MG63 (cell line): ENCODE results near the gene ANK3. TPM values are rescaled to one million over a fixed set of nuclear protein-coding genes. Genes with fewer than 3 reads are reported as not detected.
"Not testable (repeated sequence)": the region's sequence is repeated elsewhere in the genome, so short reads cannot be mapped to it uniquely, and the experiment has no call there.

Experiments used
- DNase-seq: peaks from one replicate; pipeline ENCODE4 v3.0.0-alpha.2; 2020
- H3K27me3 ChIP-seq: fragments of 250-450 bp; sonication (Bioruptor Pico); 2 replicates; pipeline ENCODE4 v1.5.1; 2020; ENCODE audit warnings: mild to moderate bottlenecking, moderate library complexity
- H3K36me3 ChIP-seq: fragments of 250-450 bp; sonication (Bioruptor Pico); 2 replicates; pipeline ENCODE4 v1.5.1; 2020; ENCODE audit warnings: mild to moderate bottlenecking, moderate library complexity
- H3K4me3 ChIP-seq: fragments of 250-450 bp; sonication (Bioruptor Pico); 2 replicates; pipeline ENCODE4 v1.5.1; 2020; ENCODE audit warnings: mild to moderate bottlenecking, moderate library complexity
- H3K9me3 ChIP-seq: fragments of 250-450 bp; sonication (Bioruptor Pico); 2 replicates; pipeline ENCODE4 v1.5.1; 2020; ENCODE audit warnings: mild to moderate bottlenecking, moderate library complexity
- total RNA-seq: library from RNA; depleted of rRNA; stranded (reverse); fragments of >200 nt; shearing (Covaris generic); gene quantifications from 2 replicates; pipeline ENCODE4 v1.2.3, GENCODE V29; 2014; ENCODE audit warnings: low replicate concordance

Gene ANK3
- total RNA-seq, 1 experiment from 2014 or later: 1.7 TPM

DNA sequence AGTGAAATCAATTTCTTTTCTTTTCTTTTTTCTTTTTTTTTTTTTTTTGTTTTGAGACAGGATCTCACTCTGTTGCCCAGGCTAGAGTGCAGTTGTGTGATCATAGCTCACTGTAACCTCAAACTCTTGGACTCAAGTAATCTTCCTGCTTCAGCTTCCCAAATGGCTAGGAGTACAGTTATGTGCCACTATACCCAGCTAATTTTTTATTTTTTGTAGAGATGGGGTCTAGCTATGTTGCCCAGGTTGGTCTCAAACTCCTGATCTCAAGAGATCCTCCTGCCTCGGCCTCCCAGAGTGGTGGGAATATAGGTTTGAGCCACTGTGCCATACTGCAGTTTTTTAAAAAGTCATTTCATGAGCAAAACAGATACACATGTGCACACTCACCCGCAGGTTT, 79.8 kb downstream of the ANK3 start:
- Histone ChIP-seq H3K36me3 (no peaks in the 10 kb centered on the region), H3K27me3 (no peaks in the 10 kb centered on the region), H3K4me3 (no peak overlapping the region), H3K9me3 (no peaks in the 10 kb centered on the region)
- DNase-seq: no peak

DNA sequence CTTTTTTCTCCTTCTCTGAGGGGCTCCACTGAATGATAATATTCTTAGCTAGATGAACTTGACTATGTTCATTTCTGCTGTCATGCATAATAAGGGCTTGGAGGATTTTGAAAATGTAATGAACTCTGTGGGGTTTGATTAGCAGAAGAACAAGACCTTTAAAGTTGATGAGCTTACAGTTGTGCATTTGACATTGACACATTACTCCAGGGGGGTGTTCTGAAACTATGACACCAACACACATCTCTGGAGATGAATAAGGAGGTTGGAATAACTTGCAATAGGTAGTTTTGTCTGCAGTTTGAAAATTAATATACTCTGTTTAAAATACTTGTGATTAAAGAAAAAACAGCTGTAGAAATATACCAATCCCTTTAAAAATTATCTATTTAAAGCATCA, 80.3 kb downstream of the ANK3 start:
- no peak for DNase-seq
- Histone ChIP-seq H3K4me3 (no peak overlapping the region), H3K9me3 (no peaks in the 10 kb centered on the region), H3K36me3 (no peaks in the 10 kb centered on the region), H3K27me3 (no peaks in the 10 kb centered on the region)

DNA sequence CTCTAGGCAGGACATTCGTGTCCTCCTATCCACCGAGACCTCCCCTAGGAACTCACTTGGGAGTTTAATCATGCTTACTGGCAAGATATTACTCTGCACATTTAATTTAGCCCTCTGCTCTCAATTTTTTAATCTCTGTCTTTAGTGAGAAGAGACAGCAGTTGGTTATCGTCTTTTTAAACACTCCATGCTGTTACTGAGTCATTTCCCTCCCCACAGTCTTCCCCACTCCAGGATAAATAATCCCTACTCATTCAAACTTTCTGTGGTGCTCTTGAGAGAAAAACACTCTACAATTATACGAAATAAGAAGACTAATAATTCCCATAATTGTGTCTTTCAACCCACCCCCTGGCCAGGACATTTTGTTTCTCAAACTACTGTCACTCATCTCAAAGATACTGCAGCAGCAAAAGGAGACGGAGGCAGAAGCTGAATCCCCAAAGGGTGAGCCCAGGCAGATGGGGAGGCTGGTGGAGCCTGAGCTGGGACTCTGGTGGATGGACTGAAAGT, 84.2 kb downstream of the ANK3 start:
- no peak overlapping the region for H3K4me3 ChIP-seq
- H3K27me3 ChIP-seq: no peaks in the 10 kb centered on the region
- no peak for DNase-seq
- no peaks in the 10 kb centered on the region for H3K36me3 ChIP-seq
- no peaks in the 10 kb centered on the region for H3K9me3 ChIP-seq

DNA sequence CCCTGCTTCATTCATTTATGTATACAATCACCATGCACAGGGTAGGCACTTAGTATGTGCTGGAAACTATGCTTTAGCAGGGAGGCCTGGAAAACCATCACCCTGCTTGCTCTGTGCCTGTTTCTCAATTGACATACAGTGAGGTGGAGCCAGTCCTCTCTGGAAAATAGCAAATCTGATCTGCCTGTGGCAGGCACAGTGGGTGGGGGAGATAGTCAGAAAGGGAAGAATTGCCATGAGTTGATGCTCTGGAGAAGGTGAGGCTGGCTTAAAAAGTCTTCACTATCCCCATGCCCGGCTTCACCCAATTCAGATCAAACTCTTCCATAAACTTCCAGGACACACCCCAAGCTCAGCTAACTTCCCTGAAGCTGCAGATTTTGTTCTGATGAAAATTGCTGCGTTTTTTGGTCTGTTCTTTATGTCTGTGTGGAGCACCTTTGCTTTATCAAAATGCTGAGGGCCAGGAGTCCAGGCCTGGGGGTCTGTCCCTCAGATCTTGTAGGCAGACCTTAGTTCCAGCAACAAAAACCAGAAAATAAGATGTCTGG, 84.8 kb downstream of the ANK3 start:
- Histone ChIP-seq H3K9me3 (no peaks in the 10 kb centered on the region), H3K36me3 (no peaks in the 10 kb centered on the region), H3K4me3 (no peak overlapping the region), H3K27me3 (no peaks in the 10 kb centered on the region)
- DNase-seq: no peak

DNA sequence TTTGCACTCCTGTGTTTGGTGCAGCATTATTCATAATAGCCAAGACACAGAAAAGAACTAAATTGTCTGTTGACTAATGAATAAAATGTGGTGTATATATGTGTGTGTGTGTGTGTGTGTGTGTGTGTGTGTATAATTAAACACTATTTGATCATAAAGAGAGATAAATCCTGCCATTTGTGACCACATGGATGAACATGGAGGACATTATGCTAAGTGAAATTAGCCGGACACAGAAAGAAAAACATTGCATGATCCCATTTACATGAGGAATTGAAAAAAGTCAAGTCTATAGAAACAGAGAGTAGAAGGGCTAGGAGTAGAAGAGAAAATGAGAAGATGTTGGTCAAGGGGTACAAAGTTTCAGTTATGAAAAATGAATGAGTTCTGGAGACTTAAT, 85.9 kb downstream of the ANK3 start:
- no peak for DNase-seq
- H3K9me3 ChIP-seq: no peaks in the 10 kb centered on the region
- H3K4me3 ChIP-seq: no peak overlapping the region
- no peaks in the 10 kb centered on the region for H3K36me3 ChIP-seq
- no peaks in the 10 kb centered on the region for H3K27me3 ChIP-seq

DNA sequence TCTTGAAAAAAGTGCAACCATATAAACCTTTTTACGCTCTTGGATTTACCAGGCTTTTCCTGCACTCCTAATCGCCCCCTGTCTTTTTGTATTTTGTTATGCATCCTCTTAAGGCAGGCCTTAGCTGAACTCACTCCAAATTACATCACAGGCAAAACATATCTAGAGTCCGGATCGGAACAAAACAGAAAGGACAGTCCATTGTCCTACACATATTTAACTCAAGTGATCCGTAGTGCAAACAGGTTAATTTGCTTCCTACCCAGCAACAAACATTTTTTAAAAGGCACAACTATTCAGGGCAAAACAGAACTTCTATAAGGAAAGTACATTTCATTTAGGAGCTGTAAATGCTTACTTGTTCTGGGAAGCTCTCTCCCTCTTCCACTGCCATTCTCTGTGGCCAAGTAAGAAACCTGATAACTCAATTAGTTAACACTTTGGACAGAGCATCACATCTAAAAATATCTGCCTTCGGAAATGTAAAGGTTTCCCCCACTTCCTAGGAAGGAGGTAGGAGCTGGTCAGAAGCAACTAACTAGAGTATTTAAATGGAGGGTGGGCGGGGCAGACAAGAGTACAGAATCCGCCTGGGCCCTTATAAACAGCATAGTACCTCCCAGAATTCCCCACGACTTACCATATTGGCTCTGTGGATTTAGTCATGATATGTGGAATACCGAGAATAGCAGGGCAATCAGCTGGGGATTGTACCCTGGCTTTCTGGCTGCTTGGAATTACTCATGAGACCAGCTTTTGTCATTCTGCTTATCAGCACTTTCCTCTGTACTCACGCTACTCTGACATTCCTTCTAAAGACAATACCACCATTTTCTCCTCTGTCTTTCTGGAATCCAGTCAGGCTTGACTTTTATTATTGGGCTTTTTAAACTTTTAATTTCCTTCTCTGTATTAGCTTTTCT, 89.5 kb downstream of the ANK3 start:
- Histone ChIP-seq H3K36me3 (no peaks in the 10 kb centered on the region), H3K9me3 (no peaks in the 10 kb centered on the region), H3K4me3 (no peak overlapping the region), H3K27me3 (no peaks in the 10 kb centered on the region)
- no peak for DNase-seq

DNA sequence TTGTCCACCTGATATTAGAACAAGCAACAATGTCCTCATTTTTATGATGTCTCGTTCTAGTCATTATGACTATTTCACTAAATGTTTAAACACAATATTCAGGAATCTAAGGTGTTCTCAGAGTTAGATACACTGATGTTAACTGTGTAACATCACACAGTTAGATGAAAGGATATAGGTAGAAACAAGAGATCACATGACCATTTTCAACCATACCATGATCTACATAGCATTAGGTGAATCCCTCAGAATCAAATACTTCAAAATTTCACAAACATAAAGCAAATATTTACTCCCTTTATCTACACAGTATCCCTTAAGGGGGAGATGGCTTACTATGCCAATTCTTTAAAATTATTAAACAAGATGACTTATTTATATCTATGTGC, 90.3 kb downstream of the ANK3 start:
- no peaks in the 10 kb centered on the region for H3K36me3 ChIP-seq

DNA sequence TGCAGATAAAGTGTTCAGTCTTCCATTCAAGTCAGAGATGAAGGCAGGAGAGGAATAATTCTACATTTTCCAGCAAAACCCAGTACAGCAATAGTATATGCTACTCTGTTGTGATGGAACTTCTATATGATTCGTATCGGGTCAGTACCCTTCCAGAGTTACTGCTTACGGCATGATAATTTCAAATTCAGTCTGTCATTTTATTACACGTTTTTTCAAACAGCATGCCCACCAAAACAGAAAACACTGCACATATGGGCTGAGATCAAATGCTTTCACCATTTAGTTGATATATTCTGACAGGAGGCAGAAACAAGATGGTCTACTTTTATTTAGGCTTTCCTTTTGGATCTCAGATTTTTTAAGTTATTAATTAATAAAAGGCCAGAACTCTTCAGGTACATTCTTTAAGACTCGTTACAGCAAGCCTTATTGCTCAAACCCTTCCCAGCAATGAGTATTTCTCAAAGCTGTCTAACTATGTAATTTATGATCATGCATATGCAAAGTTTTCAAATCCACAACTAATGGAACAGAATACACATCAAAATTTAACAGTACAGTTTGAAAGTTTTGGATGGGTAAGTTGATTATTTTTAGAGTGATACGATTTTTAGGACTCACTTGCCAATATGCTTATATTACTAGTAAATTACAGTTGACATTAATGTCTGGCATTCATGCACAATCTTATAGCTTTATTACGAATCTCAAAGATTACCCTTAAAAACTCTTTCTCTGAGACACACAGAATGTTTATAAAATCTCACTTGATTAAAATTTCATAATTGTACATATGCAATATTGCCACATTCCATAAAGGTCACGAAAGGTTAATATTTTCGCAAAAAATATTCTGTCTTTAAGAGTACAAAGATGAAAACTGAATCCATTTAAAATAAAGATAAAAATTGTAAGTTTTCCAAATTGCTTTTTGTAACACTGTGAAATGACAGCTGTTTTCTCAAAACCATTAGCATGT, 91.0 kb downstream of the ANK3 start:
- H3K27me3 ChIP-seq: no peaks in the 10 kb centered on the region
- H3K9me3 ChIP-seq: no peaks in the 10 kb centered on the region
- H3K4me3 ChIP-seq: no peak overlapping the region
- no peak for DNase-seq
- no peaks in the 10 kb centered on the region for H3K36me3 ChIP-seq

More for the DNA sequence above, 90.3 kb downstream of the ANK3 start:
- Histone ChIP-seq H3K9me3 (no peaks in the 10 kb centered on the region), H3K27me3 (no peaks in the 10 kb centered on the region), H3K4me3 (no peak overlapping the region)
- no peak for DNase-seq

DNA sequence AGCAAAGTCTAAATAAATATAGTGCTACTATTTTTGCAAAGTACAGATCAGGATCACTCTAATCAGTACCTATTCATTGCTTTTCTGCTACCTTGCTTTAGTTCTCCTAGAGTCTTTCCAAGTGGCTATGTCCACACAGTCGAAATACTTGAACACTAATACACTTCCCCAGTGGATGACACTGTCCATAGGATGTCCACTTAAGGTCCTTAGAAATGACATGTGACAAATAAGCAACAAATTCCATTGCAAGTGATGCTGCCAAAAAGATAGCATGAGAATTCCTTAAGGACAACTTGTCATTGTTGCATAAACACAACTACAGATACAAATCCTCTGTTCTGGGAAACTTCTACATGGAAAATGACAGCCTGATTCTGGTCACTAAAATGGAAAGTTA, 93.6 kb downstream of the ANK3 start:
- H3K27me3 ChIP-seq: no peaks in the 10 kb centered on the region
- no peak overlapping the region for H3K4me3 ChIP-seq
- H3K36me3 ChIP-seq: no peaks in the 10 kb centered on the region
- no peaks in the 10 kb centered on the region for H3K9me3 ChIP-seq
- no peak for DNase-seq

DNA sequence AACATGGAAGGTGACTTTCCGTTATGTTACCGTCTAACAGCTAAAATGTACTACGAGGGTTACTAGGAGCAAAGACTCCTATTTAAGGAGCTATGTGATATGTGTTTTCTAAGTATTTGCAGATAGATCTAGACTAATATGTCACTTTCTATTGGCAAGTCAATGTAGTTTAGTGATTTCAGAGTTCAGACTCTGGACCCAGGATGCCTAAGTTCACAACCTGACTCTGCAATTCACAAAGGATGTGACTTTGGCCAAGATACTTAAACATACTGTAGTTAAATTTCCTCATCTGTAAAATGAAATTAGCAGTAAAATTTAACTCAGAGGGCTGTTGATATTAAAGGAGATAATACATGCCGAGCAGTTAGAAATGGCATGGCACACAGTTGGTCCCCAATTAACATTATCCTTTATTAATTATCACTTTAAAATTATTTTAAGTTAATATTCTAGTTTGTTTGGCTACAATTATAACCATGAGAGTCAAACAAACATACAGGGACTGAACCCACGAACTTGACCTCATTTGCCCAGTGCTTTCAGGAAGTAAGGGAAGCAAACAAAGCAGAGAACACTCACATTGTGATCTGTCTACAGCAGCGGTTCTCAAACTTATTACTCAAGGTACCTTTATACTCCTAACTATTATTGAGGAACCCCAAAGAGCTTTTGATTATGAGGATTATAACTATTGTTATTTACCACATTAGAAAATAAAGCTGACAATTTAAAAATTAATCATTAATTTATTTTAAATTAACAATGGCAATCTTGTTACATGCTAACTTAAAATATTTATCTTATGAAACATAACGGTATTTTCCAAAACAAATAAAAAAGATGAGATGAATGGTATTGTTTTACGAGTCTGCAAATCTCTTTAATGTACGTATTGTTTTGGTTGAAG, 94.4 kb downstream of the ANK3 start:
- Histone ChIP-seq H3K36me3 (no peaks in the 10 kb centered on the region), H3K4me3 (no peak overlapping the region), H3K27me3 (no peaks in the 10 kb centered on the region), H3K9me3 (no peaks in the 10 kb centered on the region)
- no peak for DNase-seq

DNA sequence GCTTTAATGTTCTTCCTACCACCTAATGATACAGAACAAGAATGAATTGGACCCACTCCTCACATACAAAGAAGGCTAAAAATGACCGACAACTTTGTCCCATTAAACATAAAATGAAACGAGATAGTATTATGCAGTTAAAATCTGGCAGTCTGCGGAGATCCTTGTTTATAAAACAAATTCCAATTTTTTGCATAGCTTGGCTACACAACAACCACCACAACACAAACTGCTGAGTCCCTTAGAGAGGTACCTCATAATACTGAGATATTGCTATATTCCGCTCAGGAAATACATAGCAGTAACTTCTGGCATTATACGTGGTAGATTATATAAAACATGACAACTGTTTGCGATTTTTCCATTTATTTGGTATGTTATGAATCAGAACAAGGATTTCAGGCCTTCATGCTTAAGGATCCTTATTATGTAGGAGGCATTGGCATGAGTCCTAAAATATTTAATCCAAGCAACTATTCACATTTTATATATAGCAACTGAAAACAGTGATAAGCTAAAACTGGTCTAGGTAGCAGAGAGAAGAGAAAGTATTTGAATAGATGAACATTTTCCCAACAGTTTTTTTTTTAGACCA, 96.0 kb downstream of the ANK3 start:
- Histone ChIP-seq H3K27me3 (no peaks in the 10 kb centered on the region), H3K36me3 (no peaks in the 10 kb centered on the region), H3K9me3 (no peaks in the 10 kb centered on the region), H3K4me3 (no peak overlapping the region)
- no peak for DNase-seq

DNA sequence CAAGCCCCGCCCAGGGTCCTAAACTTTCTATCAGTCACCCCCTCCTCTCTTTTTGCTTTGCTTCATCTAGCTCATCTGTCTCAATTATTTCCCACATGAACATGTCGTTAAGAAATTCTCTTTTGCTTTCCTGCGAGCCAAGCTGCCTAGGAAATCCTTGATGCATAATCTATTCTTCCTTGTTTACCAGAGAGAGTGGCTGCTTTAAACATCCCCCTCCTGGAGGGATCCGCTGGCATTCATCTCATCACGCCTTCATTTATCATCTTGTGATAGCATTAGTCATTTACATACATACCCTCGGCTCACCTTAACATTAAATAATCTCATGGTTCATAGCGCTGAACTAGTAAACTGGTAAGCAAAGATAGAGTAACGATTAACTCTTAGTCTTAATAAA, 96.7 kb downstream of the ANK3 start:
- no peak for DNase-seq
- Histone ChIP-seq H3K27me3 (no peaks in the 10 kb centered on the region), H3K4me3 (no peak overlapping the region), H3K36me3 (no peaks in the 10 kb centered on the region), H3K9me3 (no peaks in the 10 kb centered on the region)

DNA sequence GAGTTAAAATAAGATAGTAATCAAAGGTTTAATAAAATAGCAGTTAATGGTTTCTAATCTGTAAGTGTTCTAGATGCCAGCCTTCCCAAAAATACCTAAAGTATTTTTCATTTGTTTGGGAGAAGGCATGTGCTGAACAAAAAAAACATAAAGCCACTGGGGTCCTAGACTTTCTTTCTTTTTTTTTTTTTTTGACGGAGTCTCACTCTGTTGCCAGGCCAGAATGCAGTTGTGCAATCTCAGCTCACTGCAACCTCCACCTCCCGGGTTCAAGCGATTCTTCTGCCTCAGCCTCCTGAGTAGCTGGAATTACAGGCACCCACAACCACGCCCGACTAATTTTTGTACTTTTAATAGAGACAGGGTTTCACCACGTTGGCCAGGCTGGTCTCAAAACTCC, 97.1 kb downstream of the ANK3 start:
- H3K36me3 ChIP-seq, DNase-seq, H3K4me3 ChIP-seq, H3K9me3 ChIP-seq, H3K27me3 ChIP-seq: not testable (repeated sequence)

DNA sequence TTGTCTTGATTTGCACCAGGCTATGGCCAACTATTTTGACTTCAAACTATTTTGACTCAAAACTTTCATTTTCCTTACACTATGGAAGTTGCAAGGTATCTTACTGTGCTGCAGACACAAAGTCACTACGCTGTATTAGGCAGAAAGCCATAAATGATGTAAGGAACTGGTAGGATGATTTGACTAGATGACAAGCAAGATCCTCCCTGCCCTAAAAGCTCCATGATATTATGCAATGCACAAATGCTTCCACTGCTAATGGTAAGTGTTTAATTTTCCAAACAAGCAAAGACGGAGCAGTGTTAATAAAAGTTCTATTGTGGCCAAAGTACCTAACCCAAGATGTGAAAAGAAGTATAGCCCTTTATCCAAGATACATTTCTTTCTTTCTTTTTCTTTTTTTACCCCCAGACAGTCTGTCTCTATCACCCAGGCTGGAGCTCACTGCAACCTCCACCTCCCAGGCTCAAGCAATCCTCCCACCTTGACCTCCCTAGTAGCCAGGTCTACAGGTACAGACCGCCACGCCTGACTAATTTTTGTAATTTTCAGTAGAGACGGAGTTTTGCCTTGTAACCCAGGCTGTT, 98.2 kb downstream of the ANK3 start:
- Histone ChIP-seq H3K36me3 (no peaks in the 10 kb centered on the region), H3K9me3 (no peaks in the 10 kb centered on the region), H3K4me3 (no peak overlapping the region), H3K27me3 (no peaks in the 10 kb centered on the region)
- DNase-seq: no peak

DNA sequence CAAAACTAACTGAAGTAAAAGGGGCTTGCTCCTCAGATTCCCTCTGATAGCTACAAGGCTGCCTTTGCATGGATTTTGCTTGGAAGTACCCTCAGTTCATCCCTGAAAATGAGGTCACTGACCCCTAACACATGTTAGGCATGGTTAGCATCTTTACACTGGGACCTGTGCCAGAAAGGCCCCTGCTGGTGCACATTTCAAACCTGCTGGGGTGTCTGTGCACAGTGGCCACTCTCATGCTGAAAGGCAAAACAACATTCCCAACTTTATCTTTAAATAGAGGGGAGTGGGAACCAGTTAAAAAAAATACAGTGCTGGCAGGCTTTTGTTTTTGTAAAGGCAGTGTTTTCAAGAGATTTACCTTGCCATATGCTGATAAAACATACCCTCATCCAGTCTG, 99.1 kb downstream of the ANK3 start:
- no peaks in the 10 kb centered on the region for H3K27me3 ChIP-seq
- H3K36me3 ChIP-seq: no peaks in the 10 kb centered on the region
- H3K4me3 ChIP-seq: no peak overlapping the region
- DNase-seq: no peak
- no peaks in the 10 kb centered on the region for H3K9me3 ChIP-seq
